ENCODE results near the gene UBE2S.

Gene UBE2S

GRCh38 chr19:55366790-55367189 is 40.8 kb downstream of the UBE2S start:
- no peak for DNase-seq

DNA sequence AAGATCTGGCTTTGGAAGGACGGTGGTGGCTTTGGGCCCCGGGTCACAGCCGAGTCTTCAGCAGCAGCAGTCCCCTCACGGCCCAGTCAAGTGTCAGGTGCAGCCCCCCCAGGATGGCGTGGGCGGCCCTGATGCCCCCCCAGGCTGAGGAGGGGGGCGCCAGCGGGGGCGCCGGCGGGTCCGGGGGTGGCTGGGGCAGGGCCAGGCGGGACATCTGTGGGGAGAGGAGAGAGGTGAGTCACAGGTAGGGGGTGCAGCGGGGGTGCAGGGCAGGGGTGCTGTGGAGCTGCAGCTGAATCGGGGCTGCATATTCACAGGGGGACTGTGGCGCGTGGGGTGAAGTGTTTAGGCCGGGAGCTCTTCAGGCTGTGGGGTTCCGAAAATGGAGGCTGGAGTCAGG is 41.6 kb downstream of the UBE2S start:
- DNase-seq, result peak in 1 of 51 donors; percentile 25

DNA sequence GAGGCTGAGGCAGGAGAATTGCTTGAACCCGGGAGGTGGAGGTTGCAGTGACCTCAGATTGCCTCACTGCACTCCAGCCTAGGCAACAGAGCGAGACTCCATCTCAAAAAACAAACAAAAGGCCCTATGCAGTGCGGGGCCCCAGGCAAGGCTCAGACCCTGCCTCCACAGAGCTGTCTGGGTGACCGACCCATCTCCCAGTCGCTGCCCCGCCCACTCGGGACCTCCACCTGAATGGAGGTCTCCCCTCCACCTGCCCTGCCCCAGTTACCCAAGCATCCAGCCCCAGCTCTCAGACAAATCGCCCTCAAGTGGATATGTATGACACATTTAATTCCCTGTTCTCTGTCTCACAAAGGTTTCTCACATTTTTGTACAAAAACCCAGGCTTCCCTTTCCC is 42.3 kb downstream of the UBE2S start:
- DNase-seq, result no peak

DNA sequence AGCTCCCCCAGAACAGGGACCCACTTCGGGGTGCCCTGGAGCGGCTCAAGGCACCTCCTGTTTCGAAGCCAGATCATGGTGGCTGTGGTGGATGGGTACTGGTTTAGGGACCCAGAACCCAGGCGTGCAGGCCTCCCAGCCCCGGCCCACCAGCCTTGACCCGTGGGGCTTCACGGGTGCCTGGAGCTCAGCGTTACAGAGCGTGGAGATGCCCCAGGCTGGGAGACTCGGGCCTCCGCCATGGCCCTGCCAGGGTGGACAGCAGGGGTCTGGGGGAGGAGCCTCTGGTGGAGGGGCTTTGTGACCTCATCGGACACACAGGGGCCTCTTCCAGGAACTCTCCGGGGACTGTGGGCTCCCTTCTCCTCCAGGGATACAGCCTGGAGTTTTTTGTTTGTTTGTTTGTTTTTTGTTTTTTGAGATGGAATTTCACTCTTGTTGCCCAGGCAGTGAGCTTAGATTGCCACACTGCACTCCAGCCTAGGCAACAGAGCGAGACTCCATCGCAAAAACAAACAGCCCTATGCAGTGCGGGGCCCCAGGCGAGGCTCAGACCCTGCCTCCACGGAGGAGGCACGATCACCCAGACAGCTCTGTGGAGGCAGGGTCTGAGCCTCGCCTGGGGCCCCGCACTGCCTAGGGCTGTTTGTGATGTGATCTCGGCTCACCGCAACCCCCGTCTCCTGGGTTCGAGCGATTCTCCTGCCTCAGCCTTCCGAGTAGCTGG is 44.4 kb downstream of the UBE2S start, which contains the start of gene GARIN5B:
GARIN5B (minus strand) TSS at position 271 of the 727 bp plus-strand sequence; CDS start at position 77, 194 bp downstream.
- DNase-seq, result no peak

GRCh38 chr19:55362174-55362989 is 45.2 kb downstream of the UBE2S start:
- DNase-seq, result no peak

DNA sequence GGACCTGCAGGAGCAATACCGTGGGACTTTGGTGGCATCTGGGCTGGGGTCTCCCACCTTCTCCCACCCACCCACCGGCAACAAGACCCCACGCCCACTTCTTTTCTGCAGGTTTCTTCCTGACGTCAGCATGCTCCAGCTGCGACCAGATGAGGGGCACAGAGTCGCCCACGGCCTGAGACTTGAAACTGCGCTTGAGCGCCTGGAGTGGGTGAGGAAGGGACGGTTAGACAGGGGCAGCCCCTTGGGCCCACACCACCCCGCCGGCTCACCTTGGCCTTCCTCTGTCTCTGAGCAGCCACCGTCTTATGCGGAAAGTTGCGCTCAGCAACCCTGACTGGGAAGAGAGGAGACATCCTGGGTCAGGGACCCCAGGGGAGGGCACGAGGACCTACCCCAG is 46.7 kb downstream of the UBE2S start:
- DNase-seq, result no peak

DNA sequence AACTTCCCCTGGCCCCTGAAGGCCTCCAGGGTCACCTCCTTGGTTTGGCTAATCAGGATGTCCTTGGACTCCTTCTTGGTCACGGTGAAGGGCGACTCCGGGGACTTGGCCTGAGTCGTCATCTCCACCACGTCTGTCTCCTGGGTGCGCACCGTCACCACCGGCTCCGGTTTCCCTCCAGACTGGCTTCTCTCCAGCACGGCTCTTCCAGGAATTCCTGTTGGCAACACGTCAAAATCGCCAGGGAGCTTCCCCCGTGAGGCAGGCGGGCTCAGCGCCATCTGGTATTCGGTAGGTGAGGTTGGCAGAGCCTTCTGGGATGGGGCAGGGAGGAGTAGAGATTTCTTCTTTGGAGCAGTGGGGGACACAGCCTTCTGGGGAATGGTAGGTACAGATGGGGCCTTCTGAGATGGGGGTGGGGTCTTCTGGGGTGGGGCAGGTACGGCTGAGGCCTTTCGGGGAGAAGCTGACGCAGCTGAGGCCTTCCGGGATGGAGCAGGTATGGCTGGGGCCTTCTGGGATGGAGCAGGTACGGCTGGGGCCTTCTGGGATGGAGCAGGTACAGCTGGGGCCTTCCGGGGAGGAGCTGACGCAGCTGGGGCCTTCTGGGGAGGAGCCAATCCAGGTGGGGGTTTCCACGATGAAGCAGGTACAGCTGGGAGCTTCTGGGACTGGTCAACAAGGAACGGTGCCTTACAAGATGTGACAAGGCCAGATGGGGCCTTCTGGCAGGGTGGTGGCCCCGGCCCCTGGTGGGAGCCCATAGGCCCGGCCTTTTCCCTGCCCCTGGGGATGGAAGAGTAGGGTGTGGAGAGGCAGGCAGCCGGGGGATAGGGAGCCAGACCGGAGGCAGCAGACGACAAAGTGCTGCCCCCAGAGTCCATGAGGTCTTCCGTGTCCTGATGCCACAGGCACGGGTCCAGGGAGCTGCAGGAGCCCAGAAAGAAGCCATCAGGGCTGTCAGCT is 48.4 kb downstream of the UBE2S start:
- no peak for DNase-seq

DNA sequence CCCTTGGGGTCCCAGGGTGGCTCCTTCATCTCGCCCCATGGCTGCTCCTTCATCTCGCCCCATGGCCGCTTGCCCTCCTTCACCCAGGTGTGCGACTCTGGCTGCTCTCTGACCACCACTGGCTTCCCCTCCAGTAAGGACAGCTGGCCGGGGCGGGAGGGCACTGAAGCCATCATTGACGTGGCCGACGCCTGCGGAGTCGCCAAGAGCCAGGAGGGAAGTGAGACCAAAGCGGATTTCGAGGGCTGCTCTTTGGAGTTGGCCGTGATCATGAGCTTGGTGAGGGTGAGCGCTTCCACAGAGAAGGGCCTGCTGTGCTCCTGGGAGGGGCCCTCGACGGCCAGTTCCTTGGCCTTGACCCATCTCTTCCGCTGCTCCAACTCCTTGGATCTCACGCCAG is 49.1 kb downstream of the UBE2S start:
- DNase-seq, result no peak

DNA sequence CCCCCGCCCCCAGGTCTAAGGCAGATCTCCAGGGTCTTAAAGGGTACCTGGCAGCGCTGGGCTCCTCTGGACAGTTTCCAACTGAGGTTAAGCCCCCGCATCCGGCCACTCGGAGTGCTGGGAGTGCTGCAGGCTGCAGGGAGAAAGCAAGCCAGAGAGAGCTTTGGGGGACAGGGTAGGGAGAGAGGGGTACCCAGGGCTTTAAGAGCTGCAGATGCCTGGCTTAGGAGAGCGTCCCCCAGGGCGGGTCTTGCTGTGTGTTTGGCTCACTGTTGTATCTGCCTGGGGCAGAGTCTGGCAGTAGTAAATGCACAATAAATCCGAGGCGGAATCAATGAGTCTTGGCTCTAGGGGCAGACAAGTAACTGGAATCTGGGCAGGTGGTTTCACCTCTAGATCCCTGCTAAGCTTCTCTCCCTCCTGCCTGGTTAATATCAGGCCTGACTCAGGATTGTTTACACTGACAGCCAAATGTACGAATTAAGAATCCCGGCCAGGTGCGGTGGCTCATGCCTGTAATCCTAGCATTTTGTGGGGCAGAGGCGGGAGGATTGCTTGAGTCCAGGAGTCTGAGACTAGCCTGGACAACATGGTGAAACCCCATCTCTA is 52.3 kb downstream of the UBE2S start:
- DNase-seq, result no peak

DNA sequence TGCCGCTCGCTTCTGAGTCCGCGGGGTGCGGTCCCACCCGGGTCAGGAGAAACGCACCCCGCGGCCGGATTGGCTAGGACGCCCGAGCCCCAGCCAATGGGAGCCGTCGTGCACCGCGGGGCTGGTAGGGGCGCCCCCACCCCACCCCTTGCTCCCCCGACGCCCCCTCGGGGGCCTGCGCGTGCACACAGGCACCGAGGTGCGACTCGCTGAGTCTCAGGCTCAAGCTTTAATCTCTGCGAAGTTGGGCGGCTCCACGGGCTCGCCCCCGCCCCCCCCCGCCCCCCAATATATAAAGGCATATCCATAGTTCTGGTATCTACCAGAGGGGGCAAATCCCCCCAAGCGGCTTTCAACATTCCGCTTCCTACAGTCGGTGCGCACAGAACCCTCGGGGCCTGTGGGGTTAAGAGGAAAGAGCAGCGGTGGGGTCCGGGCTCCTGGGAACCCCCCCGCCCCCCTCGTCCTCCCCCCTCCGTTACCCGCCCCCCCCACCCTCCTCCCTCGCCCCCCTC is 52.8 kb downstream of the UBE2S start, which contains the start of gene COX6B2:
COX6B2 (minus strand) TSS at position 22 of the 515 bp plus-strand sequence. CDS start 198 bp downstream, outside the sequence.
- no peak for DNase-seq

- DNase-seq, result peak in 9 of 51 donors; percentile 6 to 58 (median 21)
Observed at GRCh38 chr19:55353803-55354697, 53.5 kb downstream of the UBE2S start.

- no peak for DNase-seq
Observed at GRCh38 chr19:55353356-55353802, 54.2 kb downstream of the UBE2S start.

GRCh38 chr19:55352549-55353145 is 54.9 kb downstream of the UBE2S start:
- DNase-seq, result no peak

- DNase-seq, result no peak
Observed at GRCh38 chr19:55352040-55352439, 55.5 kb downstream of the UBE2S start.

GRCh38 chr19:55350620-55351315 is 56.8 kb downstream of the UBE2S start:
- DNase-seq, result no peak

Data from hypothalamus (tissue), 51 donors.